KBM-7 (cell line): ENCODE results near the gene CPVL.
A peak's percentile ranks its signal among the peaks of the same experiment; 100 is the strongest.
"Not testable (repeated sequence)": the region's sequence is repeated elsewhere in the genome, so short reads cannot be mapped to it uniquely, and the experiment has no call there.

Experiments used
- DNase-seq: peaks from one replicate; pipeline ENCODE4 v3.0.0-alpha.2; 2015
- in situ Hi-C: fragments of 300-500 bp; cut with MboI; formaldehyde crosslinking; loops from 2 replicates; pipeline ENCODE4 v1.14.3; 2020; ENCODE audit warnings: low sequenced_read_pairs, low pct_unique_long_range_greater_than_20kb, mixed read lengths

Gene CPVL

DNA sequence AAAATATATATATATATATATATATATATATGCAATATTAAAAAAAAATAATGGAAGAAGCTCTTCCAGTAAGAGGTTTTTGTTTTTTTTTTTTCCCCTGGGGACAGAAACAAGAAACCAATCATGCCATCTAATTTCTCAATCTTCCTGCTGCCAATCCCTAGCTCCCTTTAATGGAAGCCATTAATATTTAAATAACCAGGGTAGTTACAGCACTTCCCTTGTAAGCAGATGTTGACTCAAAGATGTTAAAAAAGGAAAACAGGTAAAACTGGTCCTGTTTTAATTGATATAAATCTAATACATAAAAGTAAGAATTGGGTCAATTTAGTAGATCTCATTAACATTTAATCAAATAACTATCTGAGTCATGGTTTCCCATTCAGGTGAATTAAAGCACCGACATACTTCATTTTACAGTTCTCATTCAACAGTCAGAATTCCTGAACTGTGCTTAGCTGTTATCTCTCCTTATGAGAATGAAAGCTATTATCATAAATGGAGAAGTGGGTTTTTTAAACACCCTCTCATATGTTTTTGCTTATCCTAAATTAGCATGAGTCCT, 22.6 kb downstream of the CPVL start:
- in situ Hi-C loops: no loop called here
- DNase-seq: no peak

DNA sequence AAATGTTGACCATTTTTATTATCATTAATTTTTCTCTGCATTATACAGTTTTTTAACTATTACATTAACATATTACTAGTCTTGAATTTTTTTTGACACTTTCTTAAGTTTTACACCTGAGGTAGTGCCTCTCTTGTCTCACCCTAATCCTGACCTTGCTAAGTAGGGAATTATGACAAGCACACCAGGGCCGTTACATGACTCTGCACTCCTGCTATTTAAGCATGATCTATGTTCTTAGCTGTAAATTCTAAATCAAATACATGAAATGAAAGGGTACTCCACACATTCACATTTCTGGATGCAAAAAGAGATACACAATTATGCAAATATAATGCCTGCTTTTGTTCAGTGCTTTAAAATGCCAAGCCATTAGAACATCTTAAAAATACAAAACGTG, 23.6 kb downstream of the CPVL start:
- in situ Hi-C loops: no loop called here
- DNase-seq: no peak

DNA sequence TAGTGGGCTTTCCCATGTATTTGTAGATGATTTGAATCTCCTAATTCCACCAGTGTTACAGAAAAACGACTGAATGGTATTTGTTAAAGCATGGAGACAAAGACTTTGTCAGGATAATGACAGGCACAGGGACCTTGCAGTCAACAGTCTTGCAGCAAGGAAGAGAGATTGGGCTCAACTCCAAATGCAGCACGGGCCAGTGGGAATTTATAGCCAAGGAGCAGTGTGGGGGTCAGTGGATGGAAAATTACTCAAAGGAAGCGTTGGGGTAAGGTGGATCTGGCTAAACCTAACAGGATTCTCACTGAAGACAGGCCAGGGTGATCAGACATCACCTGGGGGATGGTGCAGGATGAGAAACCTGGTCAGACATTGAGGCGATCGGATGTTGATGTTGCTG, 24.3 kb downstream of the CPVL start:
- no peak for DNase-seq
- in situ Hi-C loops: no loop called here

DNA sequence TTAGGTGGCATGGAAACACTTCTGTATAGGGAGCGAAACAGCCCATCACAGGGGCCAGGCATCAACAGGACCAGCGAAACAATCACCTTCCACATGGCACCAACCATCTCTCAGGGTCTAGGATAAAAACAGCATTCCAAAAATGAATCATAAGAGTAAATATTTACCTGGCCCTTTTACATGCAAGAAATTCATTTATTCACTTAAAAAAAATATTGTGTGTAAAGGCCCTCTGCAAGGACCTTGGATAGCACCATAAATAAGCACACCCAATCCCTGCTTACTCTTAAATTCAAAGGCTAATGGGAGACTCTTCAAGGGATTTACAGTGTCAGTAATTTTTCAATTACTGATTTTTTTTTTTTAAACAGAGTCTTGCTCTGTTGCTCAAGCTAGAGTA, 25.4 kb downstream of the CPVL start:
- in situ Hi-C loops: no loop called here
- DNase-seq: no peak

DNA sequence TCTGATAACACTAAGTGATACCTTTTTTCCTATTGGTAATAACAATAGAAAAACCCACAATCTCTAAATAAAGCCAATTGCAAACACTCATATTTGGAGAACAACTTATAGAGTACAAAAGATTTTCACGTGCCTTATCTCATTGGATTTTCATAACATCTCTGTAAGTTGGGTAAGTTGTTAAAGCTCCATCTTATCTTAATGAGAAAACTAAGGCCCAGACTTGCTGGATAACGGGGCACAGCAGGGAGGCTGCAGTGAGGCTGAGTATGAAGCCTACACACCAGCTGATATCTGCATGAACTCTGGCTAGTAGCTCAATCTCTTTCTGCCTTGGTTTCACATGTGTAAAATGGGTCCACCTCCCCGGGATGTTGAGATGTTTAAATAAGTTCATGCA, 26.8 kb downstream of the CPVL start:
- in situ Hi-C loops: no loop called here
- DNase-seq: no peak

DNA sequence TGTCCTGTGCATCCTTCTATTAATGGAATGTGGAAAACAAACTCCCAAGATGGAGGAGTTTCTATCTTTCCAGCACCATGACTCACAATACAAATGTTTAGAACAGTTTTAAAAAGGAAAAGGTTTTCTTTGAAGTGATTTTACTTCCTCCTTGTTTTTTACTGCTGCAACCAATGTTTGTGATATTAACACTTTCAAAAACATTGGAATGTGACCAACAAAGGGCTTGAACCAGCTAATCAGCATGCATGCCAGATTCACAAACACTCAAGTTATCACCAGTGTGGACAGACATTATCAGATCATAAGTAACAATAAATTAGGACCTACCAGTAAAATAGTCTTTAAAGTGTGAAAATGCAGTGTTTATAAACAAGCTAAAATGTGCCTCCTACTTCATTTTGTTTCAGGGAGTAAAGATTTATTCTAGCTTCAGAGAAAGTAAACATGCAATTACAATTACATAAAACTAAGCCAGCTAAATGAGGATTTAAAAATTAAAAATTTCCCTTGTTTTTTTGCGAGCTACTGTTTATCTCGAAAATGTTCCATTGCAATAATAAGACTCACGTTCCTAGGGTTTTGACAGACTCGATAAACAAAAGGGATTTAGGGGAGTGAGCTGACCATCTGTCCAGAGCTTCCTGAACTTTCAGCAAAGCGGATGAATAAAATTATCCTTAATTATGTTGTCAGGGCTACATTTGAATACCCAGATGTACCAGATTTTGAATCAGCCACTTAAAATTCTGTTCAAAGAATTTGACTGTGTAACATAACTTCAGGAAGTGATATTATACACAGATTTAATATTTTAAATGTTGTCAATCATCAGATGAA, 29.8 kb downstream of the CPVL start:
- in situ Hi-C loops: no loop called here
- DNase-seq: no peak

DNA sequence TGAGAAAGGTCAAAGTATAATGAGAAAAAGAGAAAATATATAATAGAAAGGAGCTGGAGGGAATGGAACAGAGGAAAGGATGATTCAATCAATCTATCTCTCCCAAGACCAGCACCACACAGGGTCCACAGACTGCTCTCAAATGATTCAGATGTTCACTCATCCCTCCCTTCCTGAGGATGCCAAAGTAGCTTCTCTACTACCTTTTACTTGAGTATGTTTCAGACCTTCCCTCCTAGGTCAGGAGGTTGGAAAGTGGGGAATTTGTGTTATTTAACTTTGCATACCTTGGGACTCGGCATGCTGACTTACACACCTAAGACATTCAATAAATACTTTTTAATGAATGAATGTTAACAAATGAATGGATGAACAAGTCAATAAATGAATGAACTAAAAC, 30.6 kb downstream of the CPVL start:
- in situ Hi-C loops: no loop called here
- DNase-seq: no peak

DNA sequence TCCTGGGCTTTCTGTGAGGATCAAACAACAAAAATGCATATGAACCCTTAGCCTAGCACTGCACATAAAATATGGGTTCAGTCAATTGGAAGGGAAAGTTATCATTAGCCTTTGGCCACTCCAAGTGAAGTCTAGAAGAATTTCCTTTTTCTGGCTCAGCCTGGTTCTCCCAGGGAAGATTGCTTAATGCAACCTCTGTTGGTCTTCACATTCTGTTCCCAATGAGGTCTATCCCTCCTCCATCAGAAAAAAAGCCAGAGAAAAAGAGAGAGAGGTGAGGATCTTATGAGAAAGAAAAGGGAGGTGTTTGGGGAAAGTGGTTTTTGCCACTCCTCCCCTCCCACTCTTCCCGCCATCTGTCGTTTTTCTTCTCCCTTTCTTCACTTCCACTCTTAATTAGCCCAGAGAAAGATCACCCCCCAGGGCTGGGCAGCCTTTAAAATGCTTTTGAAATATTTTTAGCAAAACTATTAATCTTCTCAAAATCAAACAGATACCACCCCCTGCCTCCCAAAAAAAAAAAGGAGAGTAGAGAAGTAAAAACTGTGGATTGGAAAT, 31.1 kb downstream of the CPVL start:
- DNase-seq: no peak
- in situ Hi-C loops: no loop called here

DNA sequence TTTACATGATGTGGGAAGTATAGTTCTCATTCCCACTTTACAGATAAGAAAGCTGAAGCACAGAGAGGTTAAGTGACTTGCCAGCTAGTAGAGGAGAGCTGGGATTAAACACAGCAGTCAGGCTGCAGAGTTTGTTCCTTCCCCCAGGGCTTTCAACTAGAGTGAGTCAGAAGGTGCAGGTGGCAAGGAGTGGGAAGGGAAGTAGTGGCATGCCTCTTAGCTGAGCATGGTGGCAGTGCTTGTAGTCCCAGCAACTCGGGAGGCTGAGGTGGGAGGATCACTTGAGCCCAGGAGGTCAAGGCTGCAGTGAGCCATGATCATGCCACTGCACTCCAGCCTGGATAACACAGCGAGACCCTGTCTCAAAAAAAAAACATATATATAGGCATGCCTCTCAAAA, 32.1 kb downstream of the CPVL start:
- DNase-seq, in situ Hi-C loops: not testable (repeated sequence)

DNA sequence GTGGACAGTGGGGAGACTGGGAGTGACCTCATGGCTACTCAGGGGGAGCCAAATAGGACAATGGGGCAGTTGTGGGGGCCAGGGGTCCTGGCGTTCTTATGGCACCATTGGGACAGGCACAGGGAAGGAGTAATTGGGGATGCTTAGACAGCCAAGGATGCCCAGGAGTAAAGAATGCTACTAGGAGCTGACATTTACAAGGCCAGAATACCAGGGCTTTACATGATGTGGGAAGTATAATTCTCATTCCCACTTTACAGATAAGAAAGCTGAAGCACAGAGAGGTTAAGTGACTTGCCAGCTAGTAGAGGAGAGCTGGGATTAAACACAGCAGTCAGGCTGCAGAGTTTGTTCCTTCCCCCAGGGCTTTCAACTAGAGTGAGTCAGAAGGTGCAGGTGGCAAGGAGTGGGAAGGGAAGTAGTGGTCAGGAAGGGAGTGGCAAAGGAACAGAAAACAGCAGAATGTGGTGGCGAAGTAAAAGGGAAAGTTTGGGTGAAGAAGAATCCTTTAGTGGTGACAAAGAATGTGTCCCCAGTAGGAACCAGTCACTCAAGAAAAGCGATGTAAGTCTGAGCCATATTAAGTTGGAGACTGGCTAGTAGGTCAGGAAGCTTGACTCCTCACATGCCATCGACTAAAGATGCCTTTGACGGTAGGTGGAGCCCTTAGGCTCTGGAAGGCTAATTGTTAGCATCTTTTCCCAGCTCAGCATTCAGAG, 32.8 kb downstream of the CPVL start:
- peak; percentile 30 for DNase-seq
- in situ Hi-C loops: no loop called here

DNA sequence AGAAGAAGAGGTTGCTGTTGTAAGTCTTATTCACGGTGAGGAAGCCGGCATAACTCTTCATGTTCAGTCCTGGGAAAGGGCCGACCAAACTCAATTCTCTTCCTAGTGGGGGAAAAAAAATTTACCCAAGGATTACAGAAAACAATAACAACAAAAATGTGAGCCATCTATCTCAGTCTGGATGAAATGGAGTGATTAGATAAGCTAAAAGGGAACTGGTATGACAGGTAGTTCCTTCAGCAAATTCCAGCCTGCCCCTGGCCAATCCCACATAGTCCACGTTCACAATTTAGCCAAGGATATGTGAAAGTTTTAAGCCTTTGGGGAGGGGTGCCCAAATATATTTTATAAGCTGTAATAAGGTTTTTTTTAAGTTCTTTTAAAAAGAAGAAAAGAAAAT, 33.6 kb downstream of the CPVL start:
- in situ Hi-C loops: no loop called here
- DNase-seq: no peak

DNA sequence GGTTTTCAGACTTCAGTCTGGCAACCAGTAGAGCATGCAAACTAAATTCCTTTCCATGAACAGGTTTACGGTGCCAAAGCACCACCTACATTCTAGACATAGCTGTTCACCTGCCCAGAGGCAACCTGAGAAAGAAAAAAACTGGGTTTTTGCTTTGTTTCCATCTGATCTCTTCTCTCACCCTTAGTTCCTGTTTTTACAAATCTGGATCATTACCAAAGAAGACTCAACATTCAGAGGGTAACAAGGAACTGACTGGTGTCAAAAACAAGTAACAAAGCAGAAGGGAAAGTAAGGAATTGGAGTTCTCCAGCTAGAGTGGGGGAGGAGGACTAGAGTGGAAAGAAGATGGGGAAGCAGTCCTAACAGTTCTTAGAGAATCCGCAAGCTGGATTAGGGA, 36.4 kb downstream of the CPVL start:
- in situ Hi-C loops: no loop called here
- DNase-seq: peak; percentile 22

DNA sequence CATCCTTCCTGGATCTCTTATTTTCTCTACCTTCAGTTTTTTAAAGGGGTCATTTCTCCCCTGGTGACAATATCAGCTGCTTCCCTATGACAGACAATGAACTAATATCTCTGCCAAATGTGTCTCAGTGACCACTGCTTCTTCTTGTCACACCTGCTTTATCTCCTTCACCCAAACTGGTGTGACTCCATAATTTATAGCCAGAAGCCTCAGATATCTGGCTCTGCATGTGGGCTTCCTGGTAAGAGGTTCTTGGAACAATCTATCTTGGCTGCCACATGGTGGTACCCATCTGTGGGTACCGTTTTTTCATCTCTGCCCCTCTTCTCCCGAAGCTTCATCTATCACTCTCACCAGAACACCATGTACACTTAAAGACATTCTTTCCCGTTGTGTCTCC, 37.0 kb downstream of the CPVL start:
- in situ Hi-C loops: no loop called here
- DNase-seq: no peak

DNA sequence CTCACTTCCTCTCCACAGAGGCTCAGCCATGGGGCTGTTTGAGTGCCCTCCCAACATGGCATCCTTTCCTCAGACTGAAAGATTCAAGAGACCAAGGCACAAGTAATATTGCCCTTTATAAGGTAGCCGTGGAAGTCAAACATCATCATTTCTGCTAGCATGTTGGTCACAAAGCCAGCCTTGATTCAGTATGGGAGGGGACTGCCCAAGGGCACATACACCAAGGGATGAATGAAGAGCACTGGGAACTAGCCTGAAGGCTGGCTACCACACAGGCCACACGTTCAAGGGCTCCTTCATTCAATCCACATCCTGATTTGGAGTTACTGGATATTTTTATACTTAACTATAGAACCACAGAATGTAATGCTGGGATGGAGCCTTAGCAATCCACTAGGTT, 39.3 kb downstream of the CPVL start:
- in situ Hi-C loops: no loop called here
- DNase-seq: no peak

DNA sequence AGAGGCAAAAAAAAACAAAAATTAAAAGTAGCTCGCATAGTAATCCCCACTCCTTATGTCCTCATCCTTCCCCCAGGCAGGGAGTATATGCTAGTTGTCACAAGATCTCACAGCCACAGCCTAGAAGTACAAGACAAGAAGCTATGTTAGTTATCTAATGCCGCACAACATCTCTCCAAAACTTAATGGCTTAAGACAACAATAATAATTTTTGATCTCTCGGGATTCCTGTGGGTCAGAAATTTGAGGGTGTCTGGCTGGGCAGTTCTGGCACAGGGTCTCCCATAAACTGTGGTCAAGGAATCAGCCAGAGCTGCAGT, 39.7 kb downstream of the CPVL start:
- in situ Hi-C loops: no loop called here
- no peak for DNase-seq

DNA sequence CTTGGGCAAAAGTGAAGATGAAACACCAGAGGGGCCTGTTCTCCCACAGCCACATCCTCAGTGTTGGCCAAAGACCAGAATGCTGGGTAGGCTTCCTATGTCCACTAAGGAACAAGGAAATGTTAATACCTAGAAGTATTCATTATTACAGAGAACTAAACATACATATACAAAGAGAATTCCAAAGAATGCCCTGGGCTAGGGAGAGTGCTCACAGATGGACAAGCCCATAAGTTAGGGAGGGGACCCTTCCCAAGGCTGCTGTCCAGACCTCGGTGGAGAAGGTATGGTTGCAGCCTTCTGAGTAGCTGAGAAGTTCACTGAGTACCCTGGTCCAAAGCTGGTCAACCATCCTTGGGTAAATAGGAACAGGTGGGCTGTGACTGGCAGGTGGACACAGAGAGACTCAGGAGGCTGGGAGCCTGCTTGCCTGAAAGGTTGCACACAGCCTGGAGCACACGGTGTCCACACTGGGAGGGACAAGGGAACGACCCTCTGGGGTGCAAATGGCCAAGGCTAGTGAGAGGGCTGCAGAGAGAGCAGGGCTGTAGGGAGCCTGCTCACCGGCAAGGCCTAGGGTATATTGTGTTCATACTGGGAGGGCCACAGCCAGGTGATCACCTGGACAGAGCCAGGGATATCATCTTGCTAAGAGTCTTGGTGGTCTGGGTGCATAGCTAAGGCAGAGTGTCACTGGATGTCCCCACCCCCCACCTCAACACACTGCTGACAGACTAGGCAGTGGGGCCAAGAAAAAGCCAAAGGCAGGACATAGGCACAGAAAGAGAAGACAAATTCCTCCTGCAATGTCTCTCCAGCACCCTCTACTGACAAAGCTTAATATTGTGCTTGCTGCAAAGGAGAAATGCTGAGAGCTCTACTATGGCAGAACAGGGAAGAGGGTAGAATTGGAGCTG, 40.3 kb downstream of the CPVL start:
- in situ Hi-C loops: no loop called here
- DNase-seq: peak; percentile 57

DNA sequence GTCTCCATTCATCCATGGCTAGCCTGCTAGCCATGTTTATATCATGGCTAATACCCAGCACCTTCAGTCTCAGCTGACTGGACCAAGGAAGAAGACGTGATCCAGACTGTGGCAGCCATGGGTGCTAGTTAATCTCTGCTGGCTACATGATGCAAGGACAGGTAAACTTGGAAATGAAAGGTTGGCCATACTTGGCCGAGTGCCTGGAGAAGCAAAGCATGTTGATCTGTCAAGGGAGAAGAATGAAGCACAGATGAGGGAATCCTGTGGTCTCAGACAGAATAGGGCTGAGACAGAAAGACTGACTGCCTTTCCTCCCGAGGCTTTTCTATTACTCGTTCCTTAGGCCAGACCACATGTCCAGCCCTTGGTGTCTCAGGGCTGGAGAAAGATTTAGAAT, 41.1 kb downstream of the CPVL start:
- in situ Hi-C loops: no loop called here
- no peak for DNase-seq

DNA sequence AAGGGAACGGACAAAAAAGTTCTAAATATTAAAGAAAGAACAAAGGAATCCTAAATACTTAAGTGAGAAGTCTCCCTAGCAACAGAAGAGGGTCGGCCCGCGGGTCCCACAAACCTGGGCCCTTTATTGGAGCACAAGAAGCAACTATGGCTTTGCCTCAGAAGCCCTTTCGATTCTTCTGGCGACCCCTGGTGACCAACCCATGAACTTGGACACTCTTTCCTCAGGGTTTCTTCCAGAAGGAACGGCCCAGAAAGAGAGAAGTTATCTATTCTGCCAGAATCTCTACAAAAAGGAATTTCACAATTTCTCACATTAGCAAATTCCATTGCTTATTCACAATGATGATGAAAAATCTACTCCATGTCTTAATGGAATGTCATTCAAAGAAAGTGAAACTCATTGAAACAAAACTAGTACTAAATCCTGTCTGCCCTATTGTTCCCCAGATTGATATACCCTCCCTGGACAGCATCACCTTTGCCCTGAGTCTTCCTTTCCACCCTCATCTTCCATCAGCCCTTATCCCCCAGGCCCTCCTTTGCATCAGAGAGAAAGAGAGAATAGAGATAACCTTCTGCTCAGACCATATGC, 43.7 kb downstream of the CPVL start:
- DNase-seq: peak; percentile 43
- in situ Hi-C loops: no loop called here

DNA sequence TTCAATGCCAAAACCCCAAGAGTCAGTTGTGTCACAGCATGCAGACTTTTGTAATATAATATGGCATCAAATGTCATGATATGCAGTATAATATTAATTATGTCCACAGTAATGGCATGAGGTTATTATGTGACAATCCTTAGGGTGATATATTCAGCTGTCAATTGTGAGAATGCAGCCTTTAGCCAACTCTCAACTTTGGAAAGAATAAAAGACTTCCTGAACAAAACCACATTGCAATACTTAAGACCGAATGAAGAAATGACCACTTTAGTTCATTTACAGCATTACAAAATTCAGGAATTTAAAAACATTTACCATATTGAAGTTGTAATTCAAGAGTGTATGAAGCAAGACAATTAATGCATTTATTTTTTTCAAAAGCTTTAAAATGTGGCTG, 45.4 kb downstream of the CPVL start:
- in situ Hi-C loops: no loop called here
- no peak for DNase-seq
